ENCODE measurements around the gene MCU.

DNA sequence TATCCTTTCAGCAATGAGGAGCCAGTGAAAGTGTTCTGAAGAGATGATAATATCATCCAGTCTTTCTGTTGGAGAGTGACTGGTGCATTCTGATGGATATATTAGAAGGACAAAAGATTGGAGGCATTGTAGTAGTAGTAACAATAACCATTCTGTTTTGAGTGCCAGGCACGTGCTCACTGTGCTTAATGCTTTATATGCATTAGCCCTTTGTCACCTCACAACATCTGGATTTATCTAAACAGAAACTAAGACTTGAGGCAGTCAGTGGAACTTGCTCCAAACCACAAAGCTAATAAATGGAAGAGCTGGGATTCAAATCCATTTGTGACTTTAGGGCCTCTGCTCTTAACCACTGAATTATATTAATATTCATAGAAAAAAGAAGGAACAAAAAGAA lies 117.1 kb downstream of the MCU start:
- TF ChIP-seq, protein P1, sequence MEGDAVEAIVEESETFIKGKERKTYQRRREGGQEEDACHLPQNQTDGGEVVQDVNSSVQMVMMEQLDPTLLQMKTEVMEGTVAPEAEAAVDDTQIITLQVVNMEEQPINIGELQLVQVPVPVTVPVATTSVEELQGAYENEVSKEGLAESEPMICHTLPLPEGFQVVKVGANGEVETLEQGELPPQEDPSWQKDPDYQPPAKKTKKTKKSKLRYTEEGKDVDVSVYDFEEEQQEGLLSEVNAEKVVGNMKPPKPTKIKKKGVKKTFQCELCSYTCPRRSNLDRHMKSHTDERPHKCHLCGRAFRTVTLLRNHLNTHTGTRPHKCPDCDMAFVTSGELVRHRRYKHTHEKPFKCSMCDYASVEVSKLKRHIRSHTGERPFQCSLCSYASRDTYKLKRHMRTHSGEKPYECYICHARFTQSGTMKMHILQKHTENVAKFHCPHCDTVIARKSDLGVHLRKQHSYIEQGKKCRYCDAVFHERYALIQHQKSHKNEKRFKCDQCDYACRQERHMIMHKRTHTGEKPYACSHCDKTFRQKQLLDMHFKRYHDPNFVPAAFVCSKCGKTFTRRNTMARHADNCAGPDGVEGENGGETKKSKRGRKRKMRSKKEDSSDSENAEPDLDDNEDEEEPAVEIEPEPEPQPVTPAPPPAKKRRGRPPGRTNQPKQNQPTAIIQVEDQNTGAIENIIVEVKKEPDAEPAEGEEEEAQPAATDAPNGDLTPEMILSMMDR (IDR thresholded peaks at IDR 0.05; ENCODE audit: low read depth, low read length) = no peak
- TF ChIP-seq POLR2A (IDR thresholded peaks at IDR 0.05; ENCODE audit: extremely low read depth, insufficient read length) (no peak), MYC (IDR thresholded peaks at IDR 0.05; ENCODE audit: low read depth, low read length) (no peak)
- TF ChIP-seq, protein P2, sequence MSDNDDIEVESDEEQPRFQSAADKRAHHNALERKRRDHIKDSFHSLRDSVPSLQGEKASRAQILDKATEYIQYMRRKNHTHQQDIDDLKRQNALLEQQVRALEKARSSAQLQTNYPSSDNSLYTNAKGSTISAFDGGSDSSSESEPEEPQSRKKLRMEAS (IDR thresholded peaks at IDR 0.05; ENCODE audit: low read depth, low read length) = no peak
